ENCODE results near the gene RHOA.
A peak's percentile ranks its signal among the peaks of the same experiment; 100 is the strongest.
"Not testable (repeated sequence)": the region's sequence is repeated elsewhere in the genome, so short reads cannot be mapped to it uniquely, and the experiment has no call there.

RHOA gene

DNA sequence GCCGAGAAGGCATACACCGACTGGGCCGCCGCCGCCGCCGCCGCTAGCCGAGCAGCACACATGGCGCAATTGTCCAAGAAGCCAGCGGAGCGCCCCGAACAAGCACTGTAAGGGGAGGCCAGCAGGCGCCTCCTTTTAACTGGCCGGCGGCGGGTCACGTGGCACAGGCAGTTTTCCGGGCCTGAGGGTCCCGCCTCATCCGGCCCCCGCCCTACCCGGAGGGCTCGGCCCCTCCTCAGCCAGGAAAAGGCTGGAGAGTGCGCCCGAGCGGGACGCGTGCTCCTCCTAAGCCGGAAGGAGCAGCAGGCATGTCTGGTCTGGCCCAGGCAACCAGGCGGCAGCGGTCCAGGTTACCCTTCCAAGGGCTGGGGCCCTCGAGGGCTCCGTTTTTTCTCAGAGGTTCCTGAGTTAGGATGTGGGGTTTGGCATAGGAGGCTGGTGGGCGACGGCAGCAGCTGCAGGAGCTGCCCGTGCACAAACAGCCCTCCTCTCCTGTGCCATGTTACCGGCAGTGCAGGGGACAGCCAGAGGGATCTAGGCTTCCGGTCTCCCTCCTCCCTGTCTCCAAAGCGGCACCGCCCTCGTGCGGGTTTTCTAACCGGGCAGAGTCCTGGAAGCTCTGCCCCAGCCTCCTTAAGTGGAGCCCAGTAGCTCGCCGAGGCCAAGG lies 53.4 kb downstream of the RHOA start, which contains the start of gene GPX1:
Gene GPX1 (minus strand): TSS at position 137 of the 667 bp plus-strand sequence. CDS start 75 bp downstream, at position 62.
- TF ChIP-seq, protein P1, sequence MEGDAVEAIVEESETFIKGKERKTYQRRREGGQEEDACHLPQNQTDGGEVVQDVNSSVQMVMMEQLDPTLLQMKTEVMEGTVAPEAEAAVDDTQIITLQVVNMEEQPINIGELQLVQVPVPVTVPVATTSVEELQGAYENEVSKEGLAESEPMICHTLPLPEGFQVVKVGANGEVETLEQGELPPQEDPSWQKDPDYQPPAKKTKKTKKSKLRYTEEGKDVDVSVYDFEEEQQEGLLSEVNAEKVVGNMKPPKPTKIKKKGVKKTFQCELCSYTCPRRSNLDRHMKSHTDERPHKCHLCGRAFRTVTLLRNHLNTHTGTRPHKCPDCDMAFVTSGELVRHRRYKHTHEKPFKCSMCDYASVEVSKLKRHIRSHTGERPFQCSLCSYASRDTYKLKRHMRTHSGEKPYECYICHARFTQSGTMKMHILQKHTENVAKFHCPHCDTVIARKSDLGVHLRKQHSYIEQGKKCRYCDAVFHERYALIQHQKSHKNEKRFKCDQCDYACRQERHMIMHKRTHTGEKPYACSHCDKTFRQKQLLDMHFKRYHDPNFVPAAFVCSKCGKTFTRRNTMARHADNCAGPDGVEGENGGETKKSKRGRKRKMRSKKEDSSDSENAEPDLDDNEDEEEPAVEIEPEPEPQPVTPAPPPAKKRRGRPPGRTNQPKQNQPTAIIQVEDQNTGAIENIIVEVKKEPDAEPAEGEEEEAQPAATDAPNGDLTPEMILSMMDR (conservative IDR thresholded peaks at IDR 0.05): no peak
- peak within 1 kb of the TSS; percentile 97 for H3K27ac ChIP-seq

DNA sequence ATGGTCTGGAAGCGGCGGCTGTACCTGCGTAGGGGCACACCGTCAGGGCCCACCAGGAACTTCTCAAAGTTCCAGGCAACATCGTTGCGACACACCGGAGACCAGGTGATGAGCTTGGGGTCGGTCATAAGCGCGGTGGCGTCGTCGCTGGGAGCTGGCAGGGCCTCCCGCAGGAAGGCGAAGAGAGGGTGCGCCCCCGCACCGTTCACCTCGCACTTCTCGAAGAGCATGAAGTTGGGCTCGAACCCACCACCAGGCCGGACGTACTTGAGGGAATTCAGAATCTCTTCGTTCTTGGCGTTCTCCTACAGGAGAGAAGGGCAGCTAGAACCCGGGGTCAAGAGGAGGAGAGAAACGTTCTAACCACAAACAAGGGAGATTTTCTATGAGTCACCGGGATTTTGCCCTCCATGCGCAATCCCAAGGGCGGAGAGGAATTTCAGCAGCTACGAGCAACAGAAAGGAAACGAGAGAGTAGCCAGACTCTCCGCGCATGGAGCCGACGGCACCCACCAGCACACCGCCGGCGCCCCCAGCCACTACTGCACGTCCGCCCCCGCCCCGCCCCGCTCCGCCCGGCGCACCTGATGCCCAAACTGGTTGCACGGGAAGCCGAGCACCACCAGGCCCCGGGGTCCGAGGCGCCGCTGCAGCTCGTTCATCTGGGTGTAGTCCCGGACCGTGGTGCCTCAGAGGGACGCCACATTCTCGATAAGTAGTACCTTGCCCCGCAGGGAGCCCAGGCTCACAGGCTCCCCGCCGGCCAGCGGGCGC lies 54.1 kb downstream of the RHOA start:
- H3K27ac ChIP-seq: peak overlapping the region; percentile 97

DNA sequence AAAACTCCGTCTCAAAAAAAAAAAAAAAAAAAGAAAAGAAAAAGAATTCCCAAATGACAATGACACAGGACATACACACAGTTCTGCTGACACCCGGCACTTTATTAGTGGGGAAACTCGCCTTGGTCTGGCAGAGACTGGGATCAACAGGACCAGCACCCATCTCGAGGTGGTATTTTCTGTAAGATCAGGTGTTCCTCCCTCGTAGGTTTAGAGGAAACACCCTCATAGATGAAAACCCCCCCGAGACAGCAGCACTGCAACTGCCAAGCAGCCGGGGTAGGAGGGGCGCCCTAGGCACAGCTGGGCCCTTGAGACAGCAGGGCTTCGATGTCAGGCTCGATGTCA lies 54.7 kb downstream of the RHOA start:
- peak overlapping the region; percentile 97 for H3K27ac ChIP-seq

DNA sequence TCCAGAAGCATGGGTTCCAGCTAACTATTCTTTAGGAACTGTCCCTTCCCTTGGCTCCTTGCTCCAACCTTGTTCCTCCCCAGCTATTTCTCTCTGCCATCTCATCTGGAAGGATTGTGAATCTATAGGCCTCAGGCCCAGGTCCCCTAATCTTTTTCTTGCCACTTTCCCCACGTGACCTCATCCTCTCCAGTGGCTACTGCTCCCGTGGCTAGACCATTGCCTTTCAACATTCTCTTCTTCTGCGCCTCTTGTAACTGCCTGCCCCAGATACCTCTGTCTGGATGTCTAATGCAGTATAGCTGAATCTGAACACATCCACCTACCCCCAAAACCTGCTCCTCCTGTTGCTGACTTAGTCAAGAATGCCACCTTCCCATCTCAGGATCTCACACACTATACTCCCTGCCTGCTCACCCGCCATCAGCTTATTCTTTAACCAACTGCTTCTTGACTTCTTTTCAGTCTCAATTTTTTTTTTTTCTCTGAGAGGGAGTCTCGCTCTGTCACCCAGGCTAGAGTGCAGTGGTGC lies 58.8 kb downstream of the RHOA start:
- no peak overlapping the region for H3K27ac ChIP-seq
- TF ChIP-seq, protein P1 (conservative IDR thresholded peaks at IDR 0.05): no peak

DNA sequence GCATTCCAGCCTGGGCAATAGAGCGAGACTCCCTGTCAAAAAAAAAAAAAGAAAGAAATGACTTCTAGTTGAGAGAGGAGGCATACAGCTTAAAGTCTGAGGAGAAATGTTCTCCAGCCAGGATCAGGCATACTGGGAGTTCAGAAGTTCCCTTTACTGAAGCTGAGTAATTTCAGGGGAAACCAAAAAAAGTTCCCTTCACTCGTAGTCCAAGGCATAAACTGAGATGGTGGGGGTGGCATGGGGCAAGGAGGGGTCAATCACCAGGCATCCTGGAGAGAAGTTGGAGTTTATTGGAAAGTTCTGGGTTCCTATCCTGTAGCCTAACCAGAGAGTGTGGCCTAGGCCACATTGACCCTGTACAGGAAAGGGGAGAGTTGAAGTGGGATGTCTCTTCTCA lies 59.5 kb downstream of the RHOA start:
- TF ChIP-seq, protein P1 (conservative IDR thresholded peaks at IDR 0.05): no peak
- H3K27ac ChIP-seq: no peak overlapping the region

DNA sequence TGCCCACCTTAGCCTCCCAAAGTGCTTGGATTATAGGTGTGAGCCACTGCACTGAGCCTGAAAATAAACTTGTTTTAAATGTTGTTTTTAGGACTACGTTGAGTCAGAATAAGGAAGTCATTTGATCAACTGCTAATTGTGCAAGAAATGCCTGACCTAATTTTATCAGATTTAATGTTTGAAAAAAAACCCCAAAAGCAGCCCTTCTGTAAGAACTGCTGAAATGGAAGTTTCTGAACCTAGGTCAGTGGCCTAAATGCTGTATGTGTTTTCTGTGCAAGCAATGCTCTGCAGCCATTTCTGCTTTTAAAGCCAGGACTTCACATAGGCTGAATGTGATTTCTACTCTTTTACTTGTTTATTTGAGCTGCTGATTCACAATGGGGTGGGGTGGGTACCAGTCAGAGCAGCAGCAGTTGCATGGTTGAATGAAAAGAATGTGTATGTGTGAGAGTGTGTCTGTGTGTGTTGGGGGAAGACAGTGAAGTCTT lies 60.2 kb downstream of the RHOA start:
- 0 out of 2 replicates have a peak overlapping the region, but pooled peaks have one; percentile 5 for H3K27ac ChIP-seq
- TF ChIP-seq, protein P1 (conservative IDR thresholded peaks at IDR 0.05): no peak

DNA sequence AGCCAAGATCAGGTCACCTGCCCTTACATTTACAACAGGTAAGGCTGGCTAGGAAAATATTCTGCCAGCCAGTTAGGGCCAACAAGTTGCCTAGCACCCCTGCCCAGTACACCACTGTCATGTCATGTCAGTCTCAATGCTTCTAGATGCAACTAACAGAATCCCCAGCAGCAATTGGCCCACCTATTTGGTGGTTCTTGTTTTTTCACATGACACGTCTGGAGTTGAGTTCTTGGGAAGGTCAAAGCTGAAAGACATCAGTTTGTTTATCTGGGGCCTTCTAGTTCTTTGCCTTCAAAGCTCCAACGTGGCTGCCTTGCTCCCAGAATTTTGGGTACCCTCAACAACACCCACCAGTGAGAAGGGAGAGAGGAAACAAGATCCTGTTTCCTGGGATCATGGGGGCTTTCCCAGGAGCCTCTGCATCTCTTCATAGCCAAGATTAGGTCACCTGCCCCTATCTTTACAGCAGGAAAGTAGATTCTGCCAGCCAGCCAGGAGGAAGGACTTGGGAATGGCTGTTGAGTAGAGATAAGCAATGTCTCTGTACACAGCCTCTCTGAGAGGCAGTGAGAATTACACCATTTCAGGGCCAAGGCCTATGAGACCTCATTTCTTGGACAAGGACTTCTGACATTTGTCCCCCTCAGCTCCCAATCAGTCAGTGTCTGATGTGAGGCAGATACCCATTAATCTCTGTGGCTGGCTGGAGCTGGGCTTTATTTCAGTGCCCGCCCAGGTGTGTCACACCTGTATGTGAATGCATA lies 62.2 kb downstream of the RHOA start:
- TF ChIP-seq, protein P1 (conservative IDR thresholded peaks at IDR 0.05): no peak
- H3K27ac ChIP-seq: no peak overlapping the region

DNA sequence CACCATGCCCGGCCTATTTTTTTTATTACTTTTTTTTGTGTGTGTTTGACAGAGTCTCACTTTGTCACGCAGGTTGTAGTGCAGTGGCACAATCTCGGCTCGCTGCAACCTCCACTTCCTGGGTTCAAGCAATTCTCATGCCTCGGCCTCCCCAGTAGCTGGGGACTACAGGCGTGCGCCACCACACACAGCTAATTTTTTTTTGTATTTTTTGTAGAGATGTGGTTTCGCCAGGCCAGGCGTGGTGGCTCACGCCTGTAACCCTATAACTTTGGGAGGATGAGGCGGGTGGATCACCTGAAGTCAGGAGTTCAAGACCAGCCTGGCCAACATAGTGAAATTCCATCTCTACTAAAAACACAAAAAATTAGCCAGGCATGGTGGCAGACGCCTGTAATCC lies 63.4 kb downstream of the RHOA start:
- not testable (repeated sequence) for H3K27ac ChIP-seq

Data from VCaP (cell line).